Rectal smooth muscle tissue (tissue), 1 donor: Measurements from ENCODE around the gene CD274.
"Not testable (repeated sequence)": the region's sequence is repeated elsewhere in the genome, so short reads cannot be mapped to it uniquely, and the experiment has no call there.

Experiments
- H3K27ac ChIP-seq: one replicate; pipeline ENCODE4 v1.7.0; 2013; ENCODE audit warnings: low read depth, low read length, inconsistent platforms
- H3K27me3 ChIP-seq: one replicate; pipeline ENCODE4 v1.7.0; 2013; ENCODE audit warnings: low read length; ENCODE audit not compliant: control insufficient read depth, insufficient read depth
- H3K36me3 ChIP-seq: one replicate; pipeline ENCODE4 v1.7.0; 2013; ENCODE audit warnings: low read length; ENCODE audit not compliant: control insufficient read depth, insufficient read depth
- H3K4me1 ChIP-seq: one replicate; pipeline ENCODE4 v1.7.0; 2013; ENCODE audit warnings: low read length; ENCODE audit not compliant: control insufficient read depth, insufficient read depth
- H3K4me3 ChIP-seq: one replicate; pipeline ENCODE4 v1.7.0; 2013; ENCODE audit warnings: low read length
- H3K9ac ChIP-seq: one replicate; pipeline ENCODE4 v1.7.0; 2013; ENCODE audit warnings: low read length

Gene CD274

GRCh38 chr9:5481322-5482040 is 31.1 kb downstream of the CD274 start:
- Histone ChIP-seq H3K4me1 (no peaks in the 10 kb centered on the region), H3K36me3 (no peaks in the 10 kb centered on the region), H3K9ac (no peak overlapping the region), H3K27me3 (no peaks in the 10 kb centered on the region), H3K27ac (no peak overlapping the region), H3K4me3 (no peak overlapping the region)

GRCh38 chr9:5482194-5482593 is 31.9 kb downstream of the CD274 start:
- Histone ChIP-seq H3K36me3 (no peaks in the 10 kb centered on the region), H3K27me3 (no peaks in the 10 kb centered on the region), H3K9ac (no peak overlapping the region), H3K4me3 (no peak overlapping the region), H3K27ac (no peak overlapping the region), H3K4me1 (no peaks in the 10 kb centered on the region)

- Histone ChIP-seq H3K9ac (no peak overlapping the region), H3K27me3 (no peaks in the 10 kb centered on the region), H3K4me1 (no peaks in the 10 kb centered on the region), H3K4me3 (no peak overlapping the region), H3K27ac (no peak overlapping the region), H3K36me3 (no peaks in the 10 kb centered on the region)
These were observed 33.0 kb downstream of the CD274 start for GRCh38 chr9:5483306-5483705.

- Histone ChIP-seq H3K4me1 (no peaks in the 10 kb centered on the region), H3K27ac (no peak overlapping the region), H3K27me3 (no peaks in the 10 kb centered on the region), H3K9ac (no peak overlapping the region), H3K4me3 (no peak overlapping the region), H3K36me3 (no peaks in the 10 kb centered on the region)
These were observed 35.2 kb downstream of the CD274 start for GRCh38 chr9:5485378-5486085.

GRCh38 chr9:5486988-5487387 is 36.6 kb downstream of the CD274 start:
- Histone ChIP-seq H3K4me1 (no peaks in the 10 kb centered on the region), H3K36me3 (no peaks in the 10 kb centered on the region), H3K27me3 (no peaks in the 10 kb centered on the region), H3K27ac (no peak overlapping the region), H3K4me3 (no peak overlapping the region), H3K9ac (no peak overlapping the region)

GRCh38 chr9:5488221-5489008 is 38.1 kb downstream of the CD274 start:
- Histone ChIP-seq H3K36me3 (no peaks in the 10 kb centered on the region), H3K4me3 (no peak overlapping the region), H3K27me3 (no peaks in the 10 kb centered on the region), H3K9ac (no peak overlapping the region), H3K27ac (no peak overlapping the region), H3K4me1 (no peaks in the 10 kb centered on the region)

GRCh38 chr9:5489630-5490490 is 39.5 kb downstream of the CD274 start:
- Histone ChIP-seq H3K4me1 (no peaks in the 10 kb centered on the region), H3K36me3 (no peaks in the 10 kb centered on the region), H3K9ac (no peak overlapping the region), H3K27ac (no peak overlapping the region), H3K4me3 (no peak overlapping the region), H3K27me3 (no peaks in the 10 kb centered on the region)

GRCh38 chr9:5492965-5493678 is 42.8 kb downstream of the CD274 start:
- Histone ChIP-seq H3K4me1 (no peaks in the 10 kb centered on the region), H3K4me3 (no peak overlapping the region), H3K9ac (no peak overlapping the region), H3K27me3 (no peaks in the 10 kb centered on the region), H3K27ac (no peak overlapping the region), H3K36me3 (no peaks in the 10 kb centered on the region)

- Histone ChIP-seq H3K27me3 (no peaks in the 10 kb centered on the region), H3K4me1 (no peaks in the 10 kb centered on the region), H3K27ac (no peak overlapping the region), H3K36me3 (no peaks in the 10 kb centered on the region), H3K9ac (no peak overlapping the region), H3K4me3 (no peak overlapping the region)
These were observed 43.6 kb downstream of the CD274 start for GRCh38 chr9:5493679-5494511.

- not testable (repeated sequence) for H3K9ac ChIP-seq, H3K27me3 ChIP-seq, H3K36me3 ChIP-seq, H3K4me3 ChIP-seq, H3K4me1 ChIP-seq, H3K27ac ChIP-seq
These were observed 44.4 kb downstream of the CD274 start for GRCh38 chr9:5494765-5495164.

GRCh38 chr9:5499157-5499556 is 48.8 kb downstream of the CD274 start:
- Histone ChIP-seq H3K36me3 (no peaks in the 10 kb centered on the region), H3K27me3 (no peaks in the 10 kb centered on the region), H3K4me1 (no peaks in the 10 kb centered on the region), H3K4me3 (no peak overlapping the region), H3K27ac (no peak overlapping the region), H3K9ac (no peak overlapping the region)
